Measurements from ENCODE around the gene RNF133. TPM values are rescaled to one million over a fixed set of nuclear protein-coding genes. Genes with fewer than 3 reads are reported as not detected.

RNF133 gene
- total RNA-seq, 2 donors from 2014 or later = 1.0 to 3.2 TPM

DNA sequence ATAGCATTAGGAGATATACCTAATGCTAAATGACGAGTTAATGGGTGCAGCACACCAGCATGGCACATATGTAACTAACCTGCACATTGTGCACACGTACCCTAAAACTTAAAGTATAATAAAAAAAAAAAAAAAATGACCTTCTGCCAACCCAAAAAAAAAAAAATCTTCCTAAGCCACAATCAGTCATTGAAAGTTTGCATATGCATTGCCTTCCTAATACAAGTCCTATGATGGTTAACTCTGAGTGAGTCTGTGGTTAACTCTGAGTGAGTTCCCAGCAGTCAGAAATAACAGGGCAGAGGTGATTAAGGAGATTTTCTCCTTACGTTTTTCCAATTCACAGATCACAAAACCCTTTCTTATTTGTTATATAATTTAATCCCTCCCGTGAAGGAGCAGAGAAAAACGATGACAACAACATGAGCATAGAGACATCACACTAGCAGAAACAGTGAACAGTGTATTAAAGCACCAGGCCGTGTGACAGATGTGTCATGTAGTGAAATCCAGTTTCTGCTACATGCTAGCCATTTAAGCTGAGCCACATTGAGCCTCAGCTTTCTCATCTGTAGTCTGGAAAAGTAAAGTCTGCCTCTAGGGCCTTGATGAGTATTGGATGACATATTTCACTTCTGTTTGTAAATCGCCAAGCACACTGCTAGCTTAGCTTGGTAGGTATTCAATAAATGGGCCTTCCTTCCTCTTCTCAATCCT lies 11.2 kb upstream of the RNF133 start:
- DNase-seq (ENCODE audit: low spot score) = no peak
- no peaks in the 10 kb centered on the region for H3K36me3 ChIP-seq
- no peaks in the 10 kb centered on the region for H3K9me3 ChIP-seq
- H3K27ac ChIP-seq = no peak overlapping the region
- H3K4me1 ChIP-seq (replicated peaks) = no peaks in the 10 kb centered on the region
- intact Hi-C loops (cut with DNase I) = no loop called here
- TF ChIP-seq POLR2AphosphoS5 (IDR thresholded peaks at IDR 0.05) (no peak), POLR2A (IDR thresholded peaks at IDR 0.05) (no peak)
- TF ChIP-seq, protein P1, sequence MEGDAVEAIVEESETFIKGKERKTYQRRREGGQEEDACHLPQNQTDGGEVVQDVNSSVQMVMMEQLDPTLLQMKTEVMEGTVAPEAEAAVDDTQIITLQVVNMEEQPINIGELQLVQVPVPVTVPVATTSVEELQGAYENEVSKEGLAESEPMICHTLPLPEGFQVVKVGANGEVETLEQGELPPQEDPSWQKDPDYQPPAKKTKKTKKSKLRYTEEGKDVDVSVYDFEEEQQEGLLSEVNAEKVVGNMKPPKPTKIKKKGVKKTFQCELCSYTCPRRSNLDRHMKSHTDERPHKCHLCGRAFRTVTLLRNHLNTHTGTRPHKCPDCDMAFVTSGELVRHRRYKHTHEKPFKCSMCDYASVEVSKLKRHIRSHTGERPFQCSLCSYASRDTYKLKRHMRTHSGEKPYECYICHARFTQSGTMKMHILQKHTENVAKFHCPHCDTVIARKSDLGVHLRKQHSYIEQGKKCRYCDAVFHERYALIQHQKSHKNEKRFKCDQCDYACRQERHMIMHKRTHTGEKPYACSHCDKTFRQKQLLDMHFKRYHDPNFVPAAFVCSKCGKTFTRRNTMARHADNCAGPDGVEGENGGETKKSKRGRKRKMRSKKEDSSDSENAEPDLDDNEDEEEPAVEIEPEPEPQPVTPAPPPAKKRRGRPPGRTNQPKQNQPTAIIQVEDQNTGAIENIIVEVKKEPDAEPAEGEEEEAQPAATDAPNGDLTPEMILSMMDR (IDR thresholded peaks at IDR 0.05) = no peak
- no peak overlapping the region for H3K4me3 ChIP-seq
- no peaks in the 10 kb centered on the region for H3K27me3 ChIP-seq (replicated peaks; ENCODE audit: insufficient read depth)
- 89% methylated on average over 7 of the region's 7 CpGs for WGBS

DNA sequence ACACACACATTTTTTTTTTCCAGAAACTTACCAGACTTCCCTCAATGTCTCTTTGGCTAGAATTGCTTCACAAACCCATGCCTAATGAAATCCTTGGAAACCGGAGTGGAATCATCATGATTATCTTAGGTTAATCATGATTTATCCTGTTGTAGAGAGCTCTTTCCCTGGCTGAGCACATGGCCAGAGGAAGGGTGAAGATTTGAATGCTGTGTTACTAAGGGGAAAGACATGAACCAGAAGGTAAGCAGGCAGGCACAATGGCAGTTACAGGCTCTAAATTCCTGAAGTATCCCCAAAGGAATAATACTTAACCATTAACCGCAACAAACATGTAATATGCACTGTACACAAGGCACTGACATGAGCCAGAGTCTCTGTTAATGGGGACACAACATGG lies 7.9 kb upstream of the RNF133 start:
- H3K4me3 ChIP-seq = no peak overlapping the region
- WGBS = 72% methylated on average over 2 of the region's 2 CpGs
- no peak overlapping the region for H3K27ac ChIP-seq
- no peaks in the 10 kb centered on the region for H3K9me3 ChIP-seq
- no peaks in the 10 kb centered on the region for H3K27me3 ChIP-seq (replicated peaks; ENCODE audit: insufficient read depth)
- no peak for TF ChIP-seq POLR2AphosphoS5 (IDR thresholded peaks at IDR 0.05)
- TF ChIP-seq, protein P1 (IDR thresholded peaks at IDR 0.05) = no peak
- TF ChIP-seq POLR2A (IDR thresholded peaks at IDR 0.05) = no peak
- intact Hi-C loops (cut with DNase I) = no loop called here
- no peak for DNase-seq (ENCODE audit: low spot score)
- H3K36me3 ChIP-seq = no peaks in the 10 kb centered on the region
- H3K4me1 ChIP-seq (replicated peaks) = no peaks in the 10 kb centered on the region

DNA sequence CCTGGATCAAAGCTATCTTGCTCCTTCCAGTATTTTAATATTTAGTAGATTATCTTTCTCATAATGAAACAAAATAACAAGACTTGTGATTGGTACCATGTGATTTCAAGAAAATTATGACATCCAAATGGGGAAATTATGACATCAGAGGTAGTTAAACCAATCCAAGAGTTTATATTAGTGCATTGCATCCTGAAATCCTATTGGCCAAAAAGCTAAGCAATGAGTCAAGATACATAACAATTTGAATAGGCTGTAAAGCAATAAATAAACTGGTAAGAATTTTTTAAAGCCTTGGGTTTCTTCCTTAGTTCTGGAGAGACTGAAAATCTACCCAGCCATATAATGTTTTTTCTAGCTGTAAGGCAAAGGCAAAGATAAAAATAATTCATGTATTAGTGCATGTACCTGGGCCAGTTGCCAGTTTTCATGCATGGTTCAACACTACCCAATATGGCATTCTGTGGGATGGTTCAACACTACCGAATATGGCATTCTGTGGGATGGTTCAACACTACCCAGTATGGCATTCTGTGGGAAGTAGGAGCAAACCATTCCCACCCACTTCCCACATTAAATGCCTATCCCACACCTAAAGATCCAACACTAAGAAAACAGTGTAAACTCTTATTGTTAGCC lies 4.1 kb upstream of the RNF133 start, which contains the start of gene RNF148:
RNF148 (minus strand) TSS at position 51 of the 639 bp plus-strand sequence. CDS start 172 bp downstream, outside the sequence.
- DNase-seq (ENCODE audit: low spot score) = no peak
- H3K27ac ChIP-seq = no peak within 1 kb of the TSS
- H3K36me3 ChIP-seq = no peaks in the 10 kb centered on the region
- no peaks in the 10 kb centered on the region for H3K27me3 ChIP-seq (replicated peaks; ENCODE audit: insufficient read depth)
- H3K4me1 ChIP-seq (replicated peaks) = no peaks in the 10 kb centered on the region
- H3K4me3 ChIP-seq = no peak within 1 kb of the TSS
- 93% methylated on average over 1 of the region's 1 CpG for WGBS
- no peaks in the 10 kb centered on the region for H3K9me3 ChIP-seq
- TF ChIP-seq, protein P1 (IDR thresholded peaks at IDR 0.05) = no peak
- intact Hi-C loops (cut with DNase I) = no loop called here

DNA sequence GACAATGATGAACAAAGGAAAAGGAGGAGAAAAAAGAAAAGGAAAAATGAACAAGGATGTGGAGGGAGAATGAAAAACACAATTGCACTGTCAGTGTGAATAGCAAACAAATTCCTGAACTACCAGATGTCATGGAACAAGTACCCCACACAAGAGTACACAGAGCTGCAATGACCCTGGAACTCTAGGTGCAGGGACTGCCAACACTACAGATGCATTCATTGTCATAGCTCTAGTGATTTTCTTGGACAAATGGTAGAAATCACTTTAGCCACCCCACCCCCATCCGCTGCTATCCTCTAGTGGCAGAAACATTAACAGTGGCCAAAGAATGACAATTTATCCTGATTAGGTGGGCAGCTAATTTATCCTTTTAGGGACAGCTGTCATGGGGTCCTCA lies 3.1 kb downstream of the RNF133 start:
- no peak for DNase-seq (ENCODE audit: low spot score)
- TF ChIP-seq, protein P1 (IDR thresholded peaks at IDR 0.05) = no peak
- Histone ChIP-seq H3K4me3 (no peak overlapping the region), H3K9me3 (no peaks in the 10 kb centered on the region), H3K4me1 (replicated peaks) (no peaks in the 10 kb centered on the region), H3K36me3 (no peaks in the 10 kb centered on the region), H3K27me3 (replicated peaks; ENCODE audit: insufficient read depth) (no peaks in the 10 kb centered on the region), H3K27ac (no peak overlapping the region)
- intact Hi-C loops (cut with DNase I) = no loop called here
- whole genome bisulfite sequencing = 89% methylated on average over 1 of the region's 1 CpG

DNA sequence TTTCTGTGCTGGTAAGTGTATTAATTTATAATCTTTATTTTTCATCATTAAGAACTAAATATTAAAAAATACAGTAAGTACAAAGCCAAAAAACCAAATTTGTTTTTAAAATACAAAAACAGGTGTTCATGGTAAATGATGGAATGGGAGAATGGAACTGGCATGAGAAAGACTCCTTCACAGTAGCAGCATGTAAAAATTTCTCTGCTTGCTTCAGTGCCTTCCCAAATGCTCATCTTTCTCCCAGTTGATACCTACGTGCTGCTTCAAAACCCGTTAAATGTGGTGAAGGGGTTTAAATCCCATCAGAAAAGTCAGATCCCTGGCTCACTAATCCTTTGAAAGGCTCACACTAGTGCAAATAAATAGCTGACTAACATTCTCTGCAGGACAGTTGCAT lies 4.2 kb downstream of the RNF133 start:
- WGBS = 87% methylated on average over 2 of the region's 2 CpGs
- Histone ChIP-seq H3K36me3 (no peaks in the 10 kb centered on the region), H3K27ac (no peak overlapping the region), H3K4me3 (no peak overlapping the region), H3K27me3 (replicated peaks; ENCODE audit: insufficient read depth) (no peaks in the 10 kb centered on the region), H3K9me3 (no peaks in the 10 kb centered on the region), H3K4me1 (replicated peaks) (no peaks in the 10 kb centered on the region)
- TF ChIP-seq, protein P1 (IDR thresholded peaks at IDR 0.05) = no peak
- TF ChIP-seq POLR2A (IDR thresholded peaks at IDR 0.05) = no peak
- no peak for TF ChIP-seq POLR2AphosphoS5 (IDR thresholded peaks at IDR 0.05)
- no peak for DNase-seq (ENCODE audit: low spot score)
- intact Hi-C loops (cut with DNase I) = no loop called here
